Muscle of leg (tissue), 11 donors: ENCODE measurements around the gene UBASH3A. TPM values are rescaled to one million over a fixed set of nuclear protein-coding genes. Genes with fewer than 3 reads are reported as not detected.

Experiments used
- DNase-seq: peaks from one replicate; pipeline ENCODE4 v3.0.0; 2013
- H3K27ac ChIP-seq: one replicate; pipeline ENCODE4 v1.5.1; 2013; ENCODE audit warnings: mild to moderate bottlenecking, low read length, control low read depth
- H3K27me3 ChIP-seq: one replicate; pipeline ENCODE4 v1.6.1; 2013; ENCODE audit warnings: low read length; ENCODE audit not compliant: control insufficient read depth, insufficient read depth
- H3K36me3 ChIP-seq: one replicate; pipeline ENCODE4 v1.6.1; 2013; ENCODE audit warnings: low read length; ENCODE audit not compliant: control insufficient read depth, insufficient read depth
- H3K4me1 ChIP-seq: one replicate; pipeline ENCODE4 v1.6.1; 2013; ENCODE audit warnings: low read length; ENCODE audit not compliant: control insufficient read depth, insufficient read depth
- H3K4me3 ChIP-seq: one replicate; pipeline ENCODE4 v1.5.1; 2013; ENCODE audit warnings: low read length, control low read depth
- H3K9me3 ChIP-seq: replicated peaks from 2 replicates; pipeline ENCODE4 v1.6.1; 2013; ENCODE audit warnings: low read depth, low read length; ENCODE audit not compliant: control insufficient read depth
- WGBS: methylation state at CpG from one replicate; pipeline ENCODE4 v1.1.5; 2013; ENCODE audit warnings: missing lambda C conversion rate; ENCODE audit not compliant: insufficient coverage; 5-methylcytosine and 5-hydroxymethylcytosine counted together
- polyA plus RNA-seq, 8 donors: library from polyadenylated mRNA; unstranded; fragments of 120-200 nt; gene quantifications; one replicate each; pipeline versions ENCODE4 v1.2.1 to v1.2.3, GENCODE V29; 2013; ENCODE audit warnings: inconsistent platforms in 1 of 8, low replicate concordance in 1 of 8; ENCODE audit not compliant: insufficient read length in 8 of 8, insufficient read depth in 1 of 8
- total RNA-seq: library from RNA; stranded (reverse); fragments of 120-200 nt; gene quantifications from one replicate; pipeline ENCODE4 v1.2.4, GENCODE V29; 2013

UBASH3A gene
- total and polyA plus RNA-seq, 9 donors = 0.04 to 0.09 (median 0.08) TPM; not detected in 5

GRCh38 chr21:42374457-42374856 lies 29.2 kb upstream of the UBASH3A start:
- H3K9me3 ChIP-seq = no peaks in the 10 kb centered on the region
- no peaks in the 10 kb centered on the region for H3K36me3 ChIP-seq
- H3K4me3 ChIP-seq = no peak overlapping the region
- no peak overlapping the region for H3K27ac ChIP-seq
- no peak for DNase-seq
- WGBS = 80% methylated on average over 3 of the region's 7 CpGs
- H3K27me3 ChIP-seq = peaks cover 14% of the 10 kb centered on the region
- H3K4me1 ChIP-seq = no peaks in the 10 kb centered on the region

GRCh38 chr21:42374864-42375499 lies 28.7 kb upstream of the UBASH3A start:
- H3K36me3 ChIP-seq = no peaks in the 10 kb centered on the region
- no peak overlapping the region for H3K4me3 ChIP-seq
- 7% methylated on average over 18 of the region's 23 CpGs for whole genome bisulfite sequencing
- H3K4me1 ChIP-seq = no peaks in the 10 kb centered on the region
- H3K27me3 ChIP-seq = peaks cover 14% of the 10 kb centered on the region
- no peak for DNase-seq
- no peaks in the 10 kb centered on the region for H3K9me3 ChIP-seq
- no peak overlapping the region for H3K27ac ChIP-seq

GRCh38 chr21:42375506-42375905 lies 28.2 kb upstream of the UBASH3A start:
- Histone ChIP-seq H3K27ac (no peak overlapping the region), H3K27me3 (peaks cover 14% of the 10 kb centered on the region), H3K4me3 (no peak overlapping the region), H3K9me3 (no peaks in the 10 kb centered on the region), H3K36me3 (no peaks in the 10 kb centered on the region), H3K4me1 (no peaks in the 10 kb centered on the region)
- no peak for DNase-seq
- 49% methylated on average over 8 of the region's 11 CpGs for WGBS

GRCh38 chr21:42375966-42376337 lies 27.8 kb upstream of the UBASH3A start:
- peaks cover 14% of the 10 kb centered on the region for H3K27me3 ChIP-seq
- no peaks in the 10 kb centered on the region for H3K4me1 ChIP-seq
- no peaks in the 10 kb centered on the region for H3K36me3 ChIP-seq
- WGBS = 81% methylated on average over 3 of the region's 3 CpGs
- no peak for DNase-seq
- H3K9me3 ChIP-seq = no peaks in the 10 kb centered on the region
- no peak overlapping the region for H3K4me3 ChIP-seq
- no peak overlapping the region for H3K27ac ChIP-seq

GRCh38 chr21:42376338-42376982 lies 27.2 kb upstream of the UBASH3A start:
- H3K36me3 ChIP-seq = no peaks in the 10 kb centered on the region
- peaks cover 17% of the 10 kb centered on the region for H3K27me3 ChIP-seq
- 77% methylated on average over 31 of the region's 32 CpGs for WGBS
- DNase-seq = no peak
- no peak overlapping the region for H3K27ac ChIP-seq
- peaks cover 2% of the 10 kb centered on the region for H3K9me3 ChIP-seq
- H3K4me1 ChIP-seq = no peaks in the 10 kb centered on the region
- no peak overlapping the region for H3K4me3 ChIP-seq

- WGBS = 74% methylated on average over 24 of the region's 24 CpGs
- no peak for DNase-seq
- Histone ChIP-seq H3K9me3 (peaks cover 10% of the 10 kb centered on the region), H3K36me3 (no peaks in the 10 kb centered on the region), H3K27me3 (peaks cover 17% of the 10 kb centered on the region), H3K4me1 (no peaks in the 10 kb centered on the region), H3K27ac (no peak overlapping the region), H3K4me3 (no peak overlapping the region)
These were observed 26.3 kb upstream of the UBASH3A start for GRCh38 chr21:42377211-42377950.

- no peak overlapping the region for H3K27ac ChIP-seq
- H3K27me3 ChIP-seq = peaks cover 17% of the 10 kb centered on the region
These were observed 25.8 kb upstream of the UBASH3A start for GRCh38 chr21:42377951-42378340.

GRCh38 chr21:42378418-42378817 lies 25.3 kb upstream of the UBASH3A start:
- peaks cover 17% of the 10 kb centered on the region for H3K27me3 ChIP-seq
- no peaks in the 10 kb centered on the region for H3K4me1 ChIP-seq
- H3K36me3 ChIP-seq = no peaks in the 10 kb centered on the region
- DNase-seq = no peak
- no peak overlapping the region for H3K27ac ChIP-seq
- H3K9me3 ChIP-seq = peaks cover 10% of the 10 kb centered on the region
- 70% methylated on average over 4 of the region's 8 CpGs for WGBS
- H3K4me3 ChIP-seq = no peak overlapping the region

More at GRCh38 chr21:42377951-42378340, 25.8 kb upstream of the UBASH3A start:
- Histone ChIP-seq H3K9me3 (peaks cover 10% of the 10 kb centered on the region), H3K36me3 (no peaks in the 10 kb centered on the region), H3K4me1 (no peaks in the 10 kb centered on the region), H3K4me3 (no peak overlapping the region)
- 70% methylated on average over 2 of the region's 5 CpGs for WGBS
- DNase-seq = no peak

GRCh38 chr21:42379426-42380215 lies 24.1 kb upstream of the UBASH3A start:
- H3K4me1 ChIP-seq = no peaks in the 10 kb centered on the region
- no peak for DNase-seq
- H3K27me3 ChIP-seq = peaks cover 14% of the 10 kb centered on the region
- no peaks in the 10 kb centered on the region for H3K36me3 ChIP-seq
- no peak overlapping the region for H3K27ac ChIP-seq
- peaks cover 10% of the 10 kb centered on the region for H3K9me3 ChIP-seq
- no peak overlapping the region for H3K4me3 ChIP-seq
- WGBS = 83% methylated on average over 10 of the region's 17 CpGs
